Thyroid gland (tissue), 4 donors: Measurements from ENCODE around the gene GOLGA5.
"Not testable (repeated sequence)": the region's sequence is repeated elsewhere in the genome, so short reads cannot be mapped to it uniquely, and the experiment has no call there.

Experiments
- CTCF ChIP-seq, 6 experiments: fragments of 200-600 bp in 3 of 6; fragments of 450-650 bp in 3 of 6; sonication (generic) in 3 of 6; IDR thresholded peaks; one replicate each; pipeline ENCODE4 v1.5.1; 2016 to 2019; ENCODE audit warnings: antibody characterized with exemption in 6 of 6, mild to moderate bottlenecking in 2 of 6, inconsistent platforms in 1 of 6, moderate library complexity in 1 of 6
- POLR2A ChIP-seq, 2 donors: fragments of 450-650 bp; IDR thresholded peaks; one replicate each; pipeline ENCODE4 v1.6.1; 2017; ENCODE audit warnings: antibody characterized with exemption in 2 of 2, mild to moderate bottlenecking in 2 of 2, moderate library complexity in 1 of 2

GRCh38 chr14:92820536-92820840 lies 26.4 kb downstream of the GOLGA5 start:
- not testable (repeated sequence) for TF ChIP-seq POLR2A, CTCF (IDR thresholded peaks at IDR 0.05)
